Stimulated activated CD4-positive, alpha-beta T cell treated with anti-CD3 and anti-CD28 coated beads, Interleukin-12 subunit alpha, Interleukin-12 subunit beta, amount 100 ng/mL, for 24 hours (primary cell): Measurements from ENCODE around the gene SLC10A6.

ENCODE experiments used
- DNase-seq, 2 experiments: peaks; one replicate each; pipeline ENCODE4 v3.0.0-alpha.2; 2020; ENCODE audit warnings: low read depth in 2 of 2

The SLC10A6 gene

DNA sequence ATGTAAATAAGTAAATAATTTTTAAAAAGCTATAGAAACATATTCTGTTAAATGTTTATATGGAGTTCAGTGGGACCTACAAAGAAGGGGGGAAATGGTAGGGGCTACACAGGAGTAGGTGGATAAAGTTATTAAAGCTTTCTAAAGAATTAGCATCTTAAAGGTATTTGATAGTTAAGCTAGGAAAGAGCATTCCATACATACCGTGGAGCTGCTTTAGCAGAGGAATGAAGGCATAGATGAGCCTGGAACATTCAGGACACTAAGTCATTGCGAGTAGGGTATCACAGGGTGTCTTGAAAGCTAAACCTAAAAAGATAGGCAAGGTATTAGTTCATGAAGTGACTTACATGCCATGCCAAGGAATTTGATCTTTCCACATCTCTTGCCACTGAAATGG, 60.4 kb downstream of the SLC10A6 start:
- no peak for DNase-seq

- no peak for DNase-seq
Measured at GRCh38 chr4:86778175-86778574, 71.0 kb downstream of the SLC10A6 start.

DNA sequence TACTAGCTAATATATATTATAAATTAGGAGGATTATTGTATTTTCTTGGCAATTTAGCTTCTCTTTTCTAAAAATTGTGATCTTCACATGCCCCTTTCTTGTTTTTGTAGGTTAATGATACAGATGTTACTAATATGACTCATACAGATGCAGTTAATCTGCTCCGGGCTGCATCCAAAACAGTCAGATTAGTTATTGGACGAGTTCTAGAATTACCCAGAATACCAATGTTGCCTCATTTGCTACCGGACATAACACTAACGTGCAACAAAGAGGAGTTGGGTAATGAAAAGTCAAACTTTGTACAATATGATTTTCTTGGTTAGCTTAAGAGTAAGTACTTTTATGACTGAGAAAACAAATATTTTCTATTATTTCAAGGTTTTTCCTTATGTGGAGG, 74.1 kb downstream of the SLC10A6 start:
- DNase-seq: no peak
